Femur (tissue), 1 donor: ENCODE measurements around the gene DESI2.
A peak's percentile ranks its signal among the peaks of the same experiment; 100 is the strongest.
"Not testable (repeated sequence)": the region's sequence is repeated elsewhere in the genome, so short reads cannot be mapped to it uniquely, and the experiment has no call there.

ENCODE experiments used
- DNase-seq: peaks from one replicate; pipeline ENCODE4 v3.0.0-alpha.2; 2017

Gene DESI2

DNA sequence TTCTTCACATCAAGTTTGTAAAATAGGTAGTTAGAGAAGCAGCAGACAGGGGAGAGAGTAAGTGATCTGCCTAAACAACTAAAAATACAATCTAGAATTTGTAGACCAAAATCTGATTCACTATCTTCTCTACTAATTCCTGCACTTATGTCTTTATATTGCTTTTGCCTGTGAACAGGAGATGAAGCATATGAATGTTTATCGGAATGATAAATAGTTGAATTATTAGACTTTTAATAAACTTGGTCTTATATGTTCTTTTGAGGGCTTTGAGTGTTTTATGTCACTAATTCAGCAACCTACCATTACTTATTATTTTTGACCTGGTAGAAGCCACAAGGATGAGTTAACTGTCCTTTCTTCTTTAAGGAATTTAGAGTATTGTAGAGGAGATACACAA is 2.3 kb downstream of the DESI2 start:
- no peak for DNase-seq

DNA sequence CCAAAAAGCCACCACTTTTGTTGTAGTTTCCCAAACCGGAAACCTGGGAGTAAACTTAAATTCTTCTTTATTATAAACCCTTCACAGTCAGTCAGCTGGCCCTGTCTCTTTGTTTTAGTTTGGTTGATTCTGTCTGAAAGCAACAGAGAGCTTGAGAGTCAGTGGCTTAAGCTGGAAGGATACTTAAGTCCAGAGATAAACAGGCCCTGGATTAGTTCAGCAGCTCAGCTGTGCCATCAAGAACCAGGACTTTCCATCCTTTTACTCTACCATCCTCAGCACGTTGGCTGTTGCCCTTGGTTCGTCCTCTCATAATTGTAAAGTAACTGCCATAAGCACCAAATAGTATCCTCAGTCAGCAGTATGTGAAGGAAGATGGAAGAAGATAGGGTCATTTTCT is 4.5 kb downstream of the DESI2 start:
- DNase-seq: no peak

DNA sequence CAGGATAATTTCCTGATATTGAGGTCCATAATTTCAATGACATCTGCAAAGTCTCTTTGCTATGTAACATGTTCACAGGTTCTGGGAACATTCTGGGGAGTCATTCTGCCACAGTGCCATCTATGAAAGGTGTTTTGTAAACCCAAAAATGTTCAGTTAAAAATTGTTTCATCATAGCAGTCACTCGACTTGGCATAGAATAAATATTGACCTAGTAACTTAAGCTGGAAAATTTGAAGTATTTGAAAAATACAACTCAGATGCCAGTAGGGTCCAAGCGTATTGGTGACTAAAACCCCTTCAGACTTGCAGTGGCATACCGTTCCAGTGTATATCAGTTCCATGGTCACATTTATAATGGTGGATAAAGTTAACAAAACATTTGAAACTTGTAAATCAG is 6.8 kb downstream of the DESI2 start:
- DNase-seq: no peak

DNA sequence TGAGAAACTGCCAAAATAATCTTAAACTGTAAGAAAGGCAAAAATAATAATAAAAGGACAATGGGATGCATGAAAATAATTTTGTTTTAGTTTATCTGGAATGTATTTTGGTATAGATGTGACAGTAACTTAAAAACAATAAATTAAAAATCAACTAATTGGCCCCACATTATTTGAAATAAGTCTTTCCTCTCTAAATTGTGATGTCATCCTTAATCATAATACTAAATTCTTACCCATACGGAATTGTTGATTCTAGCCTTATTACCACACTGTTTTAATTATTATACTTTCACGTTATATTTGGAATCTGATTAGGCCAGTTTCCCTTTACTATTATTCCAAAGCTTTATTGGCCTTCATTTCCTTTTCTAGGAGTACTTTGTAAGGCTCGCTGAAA is 7.7 kb downstream of the DESI2 start:
- no peak for DNase-seq

DNA sequence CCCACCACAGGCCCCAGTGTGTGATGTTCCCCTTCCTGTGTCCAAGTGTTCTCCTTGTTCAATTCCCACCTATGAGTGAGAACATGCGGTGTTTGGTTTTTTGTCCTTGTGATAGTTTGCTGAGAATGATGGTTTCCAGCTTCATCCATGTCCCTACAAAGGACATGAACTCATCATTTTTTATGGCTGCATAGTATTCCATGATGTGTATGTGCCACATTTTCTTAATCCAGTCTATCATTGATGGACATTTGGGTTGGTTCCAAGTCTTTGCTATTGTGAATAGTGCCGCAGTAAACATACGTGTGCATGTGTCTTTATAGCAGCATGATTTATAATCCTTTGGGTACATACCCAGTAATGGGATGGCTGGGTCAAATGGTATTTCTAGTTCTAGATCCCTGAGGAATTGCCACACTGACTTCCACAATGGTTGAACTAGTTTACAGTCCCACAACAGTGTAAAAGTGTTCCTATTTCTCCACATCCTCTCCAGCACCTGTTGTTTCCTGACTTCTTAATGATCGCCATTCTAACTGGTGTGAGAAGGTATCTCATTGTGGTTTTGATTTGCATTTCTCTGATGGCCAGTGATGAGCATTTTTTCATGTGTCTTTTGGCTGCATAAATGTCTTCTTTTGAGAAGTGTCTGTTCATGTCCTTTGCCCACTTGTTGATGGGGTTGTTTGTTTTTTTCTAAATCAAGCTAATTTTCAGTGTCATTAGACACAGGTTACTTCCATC is 8.8 kb downstream of the DESI2 start:
- DNase-seq: not testable (repeated sequence)

DNA sequence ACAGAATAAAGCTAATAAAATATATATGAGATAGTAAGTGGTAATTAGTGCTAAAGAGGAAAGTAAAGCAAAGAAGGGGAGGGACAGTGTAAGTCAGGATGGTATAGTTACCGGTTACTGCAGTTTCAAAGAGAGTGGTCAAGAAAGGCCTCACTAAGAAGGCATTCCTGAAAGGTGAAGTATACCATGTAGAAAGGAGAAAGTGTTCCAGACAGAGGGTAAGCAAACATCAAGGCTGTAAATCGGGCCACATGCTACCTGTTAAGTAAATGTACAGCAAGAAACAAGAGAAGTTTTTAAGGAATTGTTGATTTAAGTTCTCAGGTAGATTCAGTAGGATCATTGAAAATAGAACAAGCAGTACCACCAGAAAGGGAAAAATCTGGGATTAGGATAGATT is 9.7 kb downstream of the DESI2 start:
- no peak for DNase-seq

DNA sequence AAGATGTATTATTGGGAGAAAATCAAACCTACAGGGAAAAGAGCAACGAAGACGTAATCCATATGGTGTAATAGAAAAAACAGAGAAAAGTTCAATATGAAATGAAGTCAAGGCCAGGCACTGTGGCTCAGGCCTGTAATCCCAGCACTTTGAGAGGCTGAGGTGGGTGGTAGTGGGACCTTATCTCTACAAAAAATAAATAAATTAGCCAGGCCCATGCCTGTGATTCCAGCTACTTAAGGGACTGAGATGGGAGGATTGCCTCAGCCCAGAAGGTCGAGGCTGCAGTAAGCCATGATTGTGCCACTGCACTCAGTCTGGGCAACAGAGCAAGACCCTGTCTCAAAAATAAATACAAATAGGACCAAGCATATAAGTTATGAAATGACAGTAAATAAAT is 11.4 kb downstream of the DESI2 start:
- DNase-seq: no peak

DNA sequence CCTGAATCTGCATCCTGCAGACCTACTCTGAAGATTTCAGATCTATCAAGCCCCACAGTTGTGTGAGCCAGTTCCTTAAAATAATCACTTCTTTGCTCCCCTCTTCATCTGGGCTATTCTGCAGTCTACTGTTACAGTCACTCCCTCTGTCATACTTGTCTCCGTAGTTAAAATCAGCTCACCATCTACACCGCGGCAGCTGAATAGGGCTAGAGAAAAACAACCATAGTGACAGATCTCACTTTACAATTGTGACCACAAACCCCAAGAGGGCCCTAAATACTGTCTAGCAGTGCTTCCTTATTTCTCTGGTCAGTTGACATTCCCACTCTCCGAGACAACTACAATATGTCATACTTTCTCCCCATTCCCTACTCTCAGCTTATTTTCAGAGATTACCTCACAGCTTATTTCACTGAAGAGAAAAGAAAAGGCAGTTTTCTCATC is 12.9 kb downstream of the DESI2 start:
- DNase-seq: peak; percentile 59

DNA sequence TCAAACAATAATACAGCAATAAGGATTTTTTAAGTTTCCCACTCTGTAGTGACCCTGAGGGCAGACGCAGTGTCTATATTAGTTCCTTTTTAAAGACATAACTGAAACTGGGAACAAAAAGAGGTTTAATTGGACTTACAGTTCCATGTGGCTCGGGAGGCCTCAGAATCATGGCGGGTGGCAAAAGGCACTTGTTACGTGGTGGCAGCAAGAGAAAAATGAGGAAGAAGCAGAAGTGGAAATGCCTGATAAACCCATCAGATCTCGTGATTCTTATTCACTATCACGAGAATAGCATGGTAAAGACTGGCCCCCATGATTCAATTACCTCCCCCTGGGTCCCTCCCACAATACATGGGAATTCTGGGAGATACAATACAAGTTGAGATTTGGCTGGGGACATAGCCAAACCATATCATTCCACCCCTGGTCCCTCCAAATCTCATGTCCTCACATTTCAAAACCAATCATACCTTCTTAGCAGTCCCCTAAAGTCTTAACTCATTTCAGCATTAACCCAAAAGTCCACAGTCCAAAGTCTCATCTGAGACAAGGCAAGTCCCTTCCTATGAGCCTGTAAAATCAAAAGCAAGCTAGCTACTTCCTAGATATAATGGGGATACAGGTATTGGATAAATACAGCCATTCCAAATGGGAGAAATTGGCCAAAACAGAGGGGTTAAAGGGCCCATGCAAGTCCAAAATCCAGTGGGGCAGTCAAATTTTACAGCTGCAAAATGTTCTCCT is 13.9 kb downstream of the DESI2 start:
- not testable (repeated sequence) for DNase-seq

DNA sequence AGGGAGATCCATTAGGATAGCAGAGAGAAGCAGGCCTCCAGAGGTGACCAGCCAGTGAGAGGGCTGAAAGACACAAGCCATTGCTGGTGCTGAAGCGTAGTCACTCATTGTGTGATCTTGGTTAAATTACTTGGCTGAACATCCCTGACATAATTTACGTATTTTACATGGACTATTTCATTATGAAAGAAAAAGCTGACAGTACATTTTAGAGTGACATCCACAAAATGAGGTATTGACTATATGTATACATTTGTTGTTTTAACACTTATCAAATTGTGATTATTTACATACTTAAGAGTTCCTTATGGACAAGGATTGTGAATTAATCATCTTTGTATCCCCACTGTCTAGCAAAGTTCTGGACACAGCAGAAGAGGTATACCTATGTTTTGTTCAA is 14.9 kb downstream of the DESI2 start:
- DNase-seq: no peak

DNA sequence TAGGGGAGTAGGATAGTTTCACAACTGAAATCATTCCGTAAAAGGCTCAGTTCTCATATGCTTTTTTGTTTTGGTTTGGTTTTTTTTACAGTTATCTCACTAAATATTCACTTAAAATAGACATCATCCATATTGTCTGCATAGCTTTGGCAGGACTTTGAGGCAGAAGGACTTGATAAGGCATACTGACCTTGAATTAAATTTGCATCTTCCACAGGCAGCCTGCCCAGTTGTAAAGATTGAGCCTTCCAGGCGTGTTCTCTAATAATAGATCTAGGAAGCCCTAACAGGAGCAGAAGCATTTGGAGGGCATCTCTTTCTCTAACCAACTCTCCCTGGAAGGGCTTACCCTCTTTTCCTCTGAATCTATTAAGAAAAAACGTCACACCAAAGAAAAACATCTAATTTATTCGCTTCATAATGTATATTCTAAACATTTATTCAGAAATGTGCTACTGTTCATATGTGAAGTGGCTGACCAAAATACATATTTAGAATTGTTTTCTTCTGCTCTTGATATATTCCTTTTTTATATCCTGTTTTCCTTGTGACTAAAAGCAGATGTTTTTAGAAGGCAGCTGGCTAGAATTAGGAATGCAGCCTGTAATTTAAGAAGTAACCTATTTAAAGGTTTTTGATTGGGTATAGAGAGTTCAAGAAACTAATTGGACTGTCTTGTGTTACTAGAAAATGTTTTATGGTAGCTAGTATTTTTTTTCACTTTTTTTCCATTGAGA is 20.2 kb downstream of the DESI2 start:
- peak; percentile 70 for DNase-seq

DNA sequence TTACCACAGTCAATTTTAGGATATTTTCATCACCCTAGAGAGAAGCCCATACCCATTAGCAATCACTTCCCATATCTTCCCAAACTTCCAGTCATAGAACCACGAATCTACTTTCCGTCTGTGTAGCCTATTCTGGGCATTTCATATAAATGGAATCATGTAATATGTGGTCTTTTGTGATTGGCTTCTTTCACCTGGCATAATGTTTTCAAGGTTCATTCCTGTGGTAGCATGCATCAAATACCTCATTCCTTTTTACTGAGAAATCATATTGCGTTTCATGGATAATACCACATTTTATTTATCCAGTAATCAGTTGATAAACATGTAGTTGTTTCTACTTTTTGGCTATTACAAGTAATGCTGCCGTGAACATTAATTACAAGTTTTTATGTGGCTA is 21.5 kb downstream of the DESI2 start:
- no peak for DNase-seq

DNA sequence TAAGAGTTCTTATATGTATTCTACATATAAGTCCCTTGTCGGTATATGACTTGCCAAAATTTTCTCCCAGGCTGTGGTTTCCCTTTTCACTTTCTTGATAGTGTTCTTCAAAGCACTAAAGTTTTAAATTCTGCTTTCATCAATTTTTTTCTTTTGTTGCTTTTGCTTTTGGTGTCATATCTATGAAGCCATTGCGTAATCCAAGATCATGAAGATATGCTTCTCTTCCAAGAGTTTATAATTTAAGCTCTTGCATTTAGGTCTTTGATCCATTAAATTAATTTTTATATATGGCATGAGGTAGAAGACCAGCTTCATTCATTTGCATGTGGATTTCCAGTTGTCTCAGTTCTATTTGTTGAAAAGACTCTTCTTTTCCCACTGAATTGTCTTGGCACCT is 22.2 kb downstream of the DESI2 start:
- no peak for DNase-seq

DNA sequence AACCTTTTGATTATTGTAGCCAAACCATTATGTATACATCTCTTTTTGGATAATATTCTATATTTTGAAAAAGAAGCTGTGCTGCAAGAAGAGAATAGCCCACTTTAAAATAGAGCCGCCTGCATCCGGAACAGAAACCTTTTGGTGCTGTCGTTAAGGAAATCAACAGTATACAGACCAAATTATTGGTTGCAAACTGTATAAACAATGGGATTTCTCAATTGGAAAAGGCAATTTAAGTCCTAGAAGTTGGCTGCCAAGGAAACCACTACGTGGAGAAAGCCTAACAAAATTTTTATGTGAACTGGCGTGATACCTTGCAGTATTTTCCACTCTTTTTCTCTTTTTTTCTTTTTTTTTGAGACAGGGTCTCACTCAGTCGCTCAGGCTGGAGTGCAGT is 25.8 kb downstream of the DESI2 start:
- DNase-seq: peak; percentile 44

DNA sequence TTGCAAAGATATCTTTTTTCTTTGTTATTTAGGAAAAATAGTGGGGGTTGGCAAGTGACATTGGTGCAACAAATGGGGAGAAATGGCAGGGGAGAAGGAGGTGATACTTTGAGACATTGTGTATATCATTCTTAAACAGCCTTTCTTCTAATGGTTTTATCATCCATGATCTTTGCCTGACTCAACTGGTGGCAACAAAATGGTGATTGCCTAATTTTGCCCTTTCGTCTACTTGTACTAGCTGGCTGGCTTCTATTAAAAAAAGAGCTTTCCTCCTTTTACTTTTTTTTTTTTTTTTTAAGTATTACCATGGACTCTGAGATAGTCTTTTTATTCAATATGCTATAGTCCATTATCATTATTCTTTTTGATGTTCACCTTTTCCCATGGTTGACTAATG is 27.7 kb downstream of the DESI2 start:
- DNase-seq: no peak

DNA sequence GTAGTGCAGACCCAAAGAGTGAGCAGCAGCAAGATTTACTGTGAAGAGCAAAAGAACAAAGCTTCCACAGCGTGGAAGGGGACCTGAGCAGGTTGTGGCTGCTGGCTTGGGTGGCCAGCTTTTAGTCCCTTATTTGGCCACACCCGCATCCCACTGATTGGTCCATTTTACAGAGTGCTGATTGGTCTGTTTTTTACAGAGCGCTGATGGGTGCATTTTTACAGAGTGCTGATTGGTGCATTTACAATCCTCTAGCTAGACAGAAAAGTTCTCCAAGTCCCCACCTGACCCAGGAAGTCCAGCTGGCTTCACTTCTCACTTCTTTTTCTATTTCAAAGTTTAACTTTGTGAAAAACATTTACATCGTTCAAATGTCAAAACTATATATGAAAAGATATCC is 29.2 kb downstream of the DESI2 start:
- DNase-seq: not testable (repeated sequence)

DNA sequence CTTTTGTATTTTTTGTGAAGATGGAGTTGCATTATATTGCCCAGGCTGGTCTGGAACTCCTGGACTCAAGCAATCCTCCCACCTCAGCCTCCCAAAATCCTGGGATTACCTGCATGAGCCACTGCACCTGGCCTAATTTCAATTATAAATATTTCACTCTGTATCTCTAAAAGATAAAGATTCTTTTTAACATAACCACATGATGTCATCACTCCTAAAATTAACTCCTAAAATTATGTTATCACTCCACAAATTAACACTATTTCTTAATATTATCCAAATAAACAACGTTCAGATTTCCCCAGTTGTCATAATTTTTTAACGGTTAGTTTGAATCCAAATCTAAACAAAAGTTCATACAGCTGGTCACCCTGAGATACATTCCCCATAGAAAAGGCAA is 43.0 kb downstream of the DESI2 start:
- no peak for DNase-seq

DNA sequence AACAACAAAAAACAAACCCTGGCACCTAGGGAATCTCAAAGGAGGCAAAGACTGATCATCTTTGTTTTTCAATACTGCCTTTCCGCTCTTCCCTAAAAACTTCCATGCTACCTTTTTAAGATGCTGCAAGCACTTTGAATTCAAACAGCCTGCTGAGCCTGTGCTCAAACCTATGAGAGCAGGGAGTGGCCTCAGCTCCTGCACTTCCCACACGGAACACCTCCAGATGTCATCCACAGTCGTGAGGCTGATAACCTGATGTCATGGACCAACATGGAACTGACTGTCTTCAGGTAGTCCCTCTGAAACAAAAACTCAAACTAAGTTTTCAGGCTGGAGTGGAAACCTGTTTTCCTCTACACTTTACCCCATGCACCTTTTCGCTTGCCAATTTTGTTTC is 46.8 kb downstream of the DESI2 start:
- no peak for DNase-seq

DNA sequence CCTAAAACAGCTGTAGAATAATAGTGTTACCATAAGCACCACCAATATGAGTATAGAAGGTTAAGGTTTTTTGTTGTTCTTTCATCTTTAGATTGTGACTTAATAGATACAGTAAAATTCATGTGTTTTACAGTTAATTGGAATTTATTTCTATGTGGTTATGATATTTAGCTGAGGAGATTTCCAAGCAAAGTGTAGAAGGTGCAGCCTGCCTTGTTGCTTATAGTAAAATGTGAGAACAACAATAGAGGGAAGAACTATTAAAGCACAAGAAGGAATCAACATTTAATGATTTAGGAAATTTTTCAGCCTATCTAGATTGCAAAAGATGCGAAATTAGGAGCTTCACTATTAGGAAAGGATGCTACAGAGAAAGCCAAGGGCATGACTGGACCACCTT is 47.9 kb downstream of the DESI2 start:
- no peak for DNase-seq

DNA sequence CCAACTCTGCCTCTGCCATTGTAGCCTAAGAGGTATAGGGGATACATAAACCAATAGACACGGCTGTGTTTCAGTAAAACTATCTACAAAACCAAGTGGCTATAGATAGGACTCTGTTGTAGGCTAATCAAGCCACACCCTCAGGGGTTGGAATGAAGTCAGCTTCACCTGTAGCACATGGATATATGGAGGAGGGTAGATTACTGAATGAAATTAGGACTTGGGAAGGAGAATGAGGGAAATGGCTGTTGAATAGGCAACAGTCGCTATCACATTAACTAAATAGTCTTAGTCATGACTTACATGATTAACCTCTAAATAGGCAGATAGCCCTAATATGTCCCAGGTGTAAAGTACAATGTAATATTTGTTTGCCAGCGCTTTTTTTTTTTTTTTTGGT is 49.7 kb downstream of the DESI2 start:
- DNase-seq: no peak

DNA sequence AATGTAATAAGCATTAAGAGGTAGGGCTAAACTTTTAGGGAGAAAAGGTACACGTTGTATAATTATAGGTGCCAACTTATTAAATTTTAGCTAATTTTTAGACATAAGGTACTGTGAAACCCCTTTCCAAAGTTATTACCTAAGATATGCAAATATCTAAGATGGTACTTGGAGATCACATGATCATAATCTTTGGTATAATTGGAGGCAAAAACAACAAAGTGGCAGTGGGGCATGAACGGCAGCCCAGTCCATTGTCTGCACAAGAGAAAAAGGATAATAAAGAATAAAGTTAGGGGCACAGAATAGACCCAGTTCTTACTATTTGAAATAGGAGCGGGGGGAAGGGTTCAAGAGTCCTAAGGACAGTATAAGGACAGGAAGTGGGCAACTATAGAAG is 51.2 kb downstream of the DESI2 start:
- no peak for DNase-seq

DNA sequence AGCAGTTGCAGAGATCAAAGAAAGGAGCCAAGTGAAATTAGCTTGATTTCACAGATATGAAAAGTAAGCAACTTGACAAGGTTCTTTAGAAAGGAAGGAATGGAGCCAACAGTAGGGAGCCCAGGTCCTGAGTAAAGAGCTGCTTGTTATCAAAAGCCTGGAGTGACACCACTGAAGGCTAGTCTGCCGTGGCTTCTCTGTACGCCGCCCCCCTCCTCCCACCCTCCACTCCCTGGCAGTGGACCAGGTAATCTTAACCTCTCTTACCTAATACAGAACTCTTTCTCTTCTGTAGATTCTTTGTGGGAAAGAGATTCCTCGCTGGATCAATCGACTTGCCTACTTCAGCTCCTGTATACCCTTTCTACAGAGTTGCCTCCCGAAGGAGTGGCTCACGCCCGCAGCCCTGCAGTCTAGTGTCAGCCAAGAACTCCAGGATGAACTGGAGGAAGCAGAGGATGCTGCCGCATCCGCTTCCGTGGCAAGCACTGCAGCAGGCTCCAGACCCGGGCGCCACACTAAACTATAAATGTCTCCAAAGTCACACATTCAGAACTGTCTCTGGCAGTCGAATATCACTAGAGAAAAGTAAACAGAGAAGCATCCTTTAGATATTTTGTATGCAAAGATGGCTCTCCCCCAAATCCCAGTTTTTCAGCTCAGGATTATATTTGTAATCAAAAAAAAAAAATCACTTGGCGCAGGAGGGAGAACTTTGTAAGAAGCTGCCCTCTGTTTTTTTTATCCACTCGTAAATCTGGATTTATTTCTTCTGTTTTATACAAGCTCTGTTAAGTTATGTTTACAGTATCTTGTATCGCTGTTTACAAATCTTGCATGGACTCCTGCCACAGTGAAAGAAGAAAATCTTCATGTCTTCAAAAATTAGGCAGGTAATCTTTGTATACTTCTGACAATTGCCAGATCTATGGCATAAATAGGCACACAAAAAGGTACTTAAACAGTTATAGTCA is 52.6 kb downstream of the DESI2 start:
- no peak for DNase-seq

DNA sequence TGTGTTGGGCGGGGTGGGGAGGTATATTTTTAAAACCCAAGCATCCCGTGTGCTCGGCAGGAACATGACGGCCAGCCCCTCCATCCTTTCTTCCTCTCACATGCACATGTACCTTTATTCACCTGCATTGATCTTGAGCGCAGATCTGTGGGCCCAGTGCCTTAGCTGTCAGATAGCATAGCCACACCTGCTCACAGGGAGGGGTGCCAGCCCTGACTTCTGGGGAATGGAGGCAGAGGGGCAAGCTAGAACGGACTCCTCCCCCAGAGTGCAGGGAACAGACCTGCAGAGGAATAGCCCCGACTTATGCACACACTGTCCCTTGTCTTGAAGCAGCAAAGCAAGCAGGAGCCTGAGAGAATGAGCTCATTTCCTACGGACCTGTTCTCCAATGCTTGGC is 56.1 kb downstream of the DESI2 start:
- DNase-seq: no peak
